ENCODE results near the gene NIPAL1.

Gene NIPAL1

GRCh38 chr4:48051078-48051477 is 34.5 kb downstream of the NIPAL1 start:
- Histone ChIP-seq H3K9me3 (replicated peaks; ENCODE audit: insufficient read depth, low read length) (no peaks in the 10 kb centered on the region), H3K4me1 (ENCODE audit: low read length) (peaks cover 3% of the 10 kb centered on the region; the same call in 1 of the 2 replicates), H3K9ac (ENCODE audit: low read length) (no peak overlapping the region), H3K4me3 (ENCODE audit: low read length) (no peak overlapping the region), H3F3A (ENCODE audit: insufficient read depth, low read length) (no peaks in the 10 kb centered on the region; the same call in 1 of the 2 replicates), H3K9me2 (replicated peaks; ENCODE audit: insufficient read depth, low read length) (no peaks in the 10 kb centered on the region), H3K79me2 (ENCODE audit: low read length) (no peaks in the 10 kb centered on the region), H2AFZ (ENCODE audit: low read length) (no peak overlapping the region), H4K20me1 (ENCODE audit: insufficient read depth, low read length) (0 out of 2 replicates have a peak, but pooled peaks cover 10% of the 10 kb centered on the region), H3K4me2 (ENCODE audit: low read depth, low read length) (no peak overlapping the region), H3K27me3 (replicated peaks; ENCODE audit: insufficient read depth, low read length) (peaks cover 57% of the 10 kb centered on the region), H3K27ac (ENCODE audit: low read length) (no peak overlapping the region), H3K36me3 (replicated peaks; ENCODE audit: insufficient read depth, low read length) (no peaks in the 10 kb centered on the region)
- DNase-seq = no peak
- TF ChIP-seq EZH2phosphoT487 (IDR thresholded peaks at IDR 0.05; ENCODE audit: low read length) (no peak), EZH2 (optimal IDR thresholded peaks at IDR 0.05; ENCODE audit: low read depth, low read length) (no peak)
- TF ChIP-seq, protein P1, sequence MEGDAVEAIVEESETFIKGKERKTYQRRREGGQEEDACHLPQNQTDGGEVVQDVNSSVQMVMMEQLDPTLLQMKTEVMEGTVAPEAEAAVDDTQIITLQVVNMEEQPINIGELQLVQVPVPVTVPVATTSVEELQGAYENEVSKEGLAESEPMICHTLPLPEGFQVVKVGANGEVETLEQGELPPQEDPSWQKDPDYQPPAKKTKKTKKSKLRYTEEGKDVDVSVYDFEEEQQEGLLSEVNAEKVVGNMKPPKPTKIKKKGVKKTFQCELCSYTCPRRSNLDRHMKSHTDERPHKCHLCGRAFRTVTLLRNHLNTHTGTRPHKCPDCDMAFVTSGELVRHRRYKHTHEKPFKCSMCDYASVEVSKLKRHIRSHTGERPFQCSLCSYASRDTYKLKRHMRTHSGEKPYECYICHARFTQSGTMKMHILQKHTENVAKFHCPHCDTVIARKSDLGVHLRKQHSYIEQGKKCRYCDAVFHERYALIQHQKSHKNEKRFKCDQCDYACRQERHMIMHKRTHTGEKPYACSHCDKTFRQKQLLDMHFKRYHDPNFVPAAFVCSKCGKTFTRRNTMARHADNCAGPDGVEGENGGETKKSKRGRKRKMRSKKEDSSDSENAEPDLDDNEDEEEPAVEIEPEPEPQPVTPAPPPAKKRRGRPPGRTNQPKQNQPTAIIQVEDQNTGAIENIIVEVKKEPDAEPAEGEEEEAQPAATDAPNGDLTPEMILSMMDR (IDR thresholded peaks at IDR 0.05; ENCODE audit: low read length) = no peak

DNA sequence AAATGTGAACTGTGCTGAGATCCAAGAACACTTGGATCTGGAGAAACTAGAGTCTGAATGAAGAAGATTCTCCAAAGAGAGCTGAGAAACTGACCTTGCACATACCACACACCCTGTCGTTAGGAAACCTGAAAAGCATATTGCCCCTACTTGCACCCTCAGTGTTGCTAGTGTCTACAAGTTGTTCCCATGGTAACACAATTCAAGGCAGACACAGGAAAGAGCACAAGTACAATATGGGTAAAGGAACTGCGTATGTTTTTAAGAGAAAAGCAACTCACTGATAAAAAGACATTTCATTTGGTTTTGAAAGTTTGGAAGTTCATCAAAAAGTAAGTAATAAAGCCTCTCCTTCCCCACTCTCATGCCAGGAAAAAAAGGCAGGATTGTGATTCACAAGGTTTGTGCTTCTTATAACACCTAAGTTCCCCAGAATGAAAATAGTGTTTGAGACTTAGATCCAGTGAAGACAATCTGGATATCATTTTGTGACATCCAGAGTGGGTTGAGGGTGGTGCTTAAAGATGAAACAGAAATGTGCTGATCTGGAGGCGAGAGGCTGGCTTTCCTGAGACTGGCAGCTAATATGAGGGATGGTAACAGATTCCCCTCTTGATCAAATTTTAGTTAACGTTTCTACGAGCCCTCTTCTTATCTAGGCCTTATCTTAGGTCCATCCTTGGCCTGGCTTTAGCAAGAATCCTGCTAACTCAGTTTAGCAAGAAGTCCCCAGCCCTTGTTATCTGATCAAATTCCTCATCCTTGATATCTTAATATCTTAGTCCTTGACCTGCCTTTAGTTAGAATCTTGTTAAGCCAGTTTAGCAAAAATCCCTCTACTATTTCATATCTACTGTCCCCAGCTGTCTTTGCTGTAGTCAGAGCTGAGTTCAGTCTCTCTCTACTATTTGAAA is 42.3 kb downstream of the NIPAL1 start:
- Histone ChIP-seq H4K20me1 (ENCODE audit: insufficient read depth, low read length) (no peaks in the 10 kb centered on the region), H3K4me3 (ENCODE audit: low read length) (no peak overlapping the region), H3K9me3 (replicated peaks; ENCODE audit: insufficient read depth, low read length) (no peaks in the 10 kb centered on the region), H2AFZ (ENCODE audit: low read length) (no peak overlapping the region), H3K9ac (ENCODE audit: low read length) (no peak overlapping the region), H3K4me2 (ENCODE audit: low read depth, low read length) (no peak overlapping the region), H3K4me1 (ENCODE audit: low read length) (no peaks in the 10 kb centered on the region), H3K27me3 (replicated peaks; ENCODE audit: insufficient read depth, low read length) (no peaks in the 10 kb centered on the region), H3K27ac (ENCODE audit: low read length) (no peak overlapping the region), H3F3A (ENCODE audit: insufficient read depth, low read length) (no peaks in the 10 kb centered on the region), H3K79me2 (ENCODE audit: low read length) (no peaks in the 10 kb centered on the region), H3K9me2 (replicated peaks; ENCODE audit: insufficient read depth, low read length) (no peaks in the 10 kb centered on the region), H3K36me3 (replicated peaks; ENCODE audit: insufficient read depth, low read length) (no peaks in the 10 kb centered on the region)
- no peak for DNase-seq
- TF ChIP-seq EZH2phosphoT487 (IDR thresholded peaks at IDR 0.05; ENCODE audit: low read length) (no peak), EZH2 (optimal IDR thresholded peaks at IDR 0.05; ENCODE audit: low read depth, low read length) (no peak)
- TF ChIP-seq, protein P1 (IDR thresholded peaks at IDR 0.05; ENCODE audit: low read length) = no peak

DNA sequence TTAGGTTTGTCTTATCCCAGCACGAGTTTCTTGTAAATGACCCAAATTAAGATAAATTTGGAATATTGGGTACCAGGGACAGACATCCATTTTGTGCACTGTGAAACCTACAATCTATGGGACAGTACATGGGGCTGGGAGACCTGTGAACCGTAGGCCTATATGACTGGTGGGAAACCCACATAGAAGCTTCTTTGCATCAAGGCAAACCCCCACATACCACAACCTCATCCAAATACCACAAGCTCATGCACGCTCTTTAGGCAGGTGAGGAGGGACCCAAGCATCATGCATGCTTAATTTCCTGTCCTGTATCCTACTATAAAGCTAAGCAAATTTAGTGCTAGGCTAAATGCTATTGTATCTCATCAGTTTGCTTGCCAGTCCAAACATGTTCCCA is 47.8 kb downstream of the NIPAL1 start:
- DNase-seq = no peak
- Histone ChIP-seq H3K79me2 (ENCODE audit: low read length) (no peaks in the 10 kb centered on the region), H3K4me1 (ENCODE audit: low read length) (no peaks in the 10 kb centered on the region), H3K4me3 (ENCODE audit: low read length) (no peak overlapping the region), H3K36me3 (replicated peaks; ENCODE audit: insufficient read depth, low read length) (no peaks in the 10 kb centered on the region), H3K9me2 (replicated peaks; ENCODE audit: insufficient read depth, low read length) (no peaks in the 10 kb centered on the region), H4K20me1 (ENCODE audit: insufficient read depth, low read length) (no peaks in the 10 kb centered on the region), H3K27ac (ENCODE audit: low read length) (no peak overlapping the region), H3K27me3 (replicated peaks; ENCODE audit: insufficient read depth, low read length) (no peaks in the 10 kb centered on the region), H3K9me3 (replicated peaks; ENCODE audit: insufficient read depth, low read length) (no peaks in the 10 kb centered on the region), H3K4me2 (ENCODE audit: low read depth, low read length) (no peak overlapping the region), H3K9ac (ENCODE audit: low read length) (no peak overlapping the region), H2AFZ (ENCODE audit: low read length) (no peak overlapping the region), H3F3A (ENCODE audit: insufficient read depth, low read length) (no peaks in the 10 kb centered on the region)
- TF ChIP-seq EZH2 (optimal IDR thresholded peaks at IDR 0.05; ENCODE audit: low read depth, low read length) (no peak), EZH2phosphoT487 (IDR thresholded peaks at IDR 0.05; ENCODE audit: low read length) (no peak)
- TF ChIP-seq, protein P1 (IDR thresholded peaks at IDR 0.05; ENCODE audit: low read length) = no peak

Data from MM.1S (cell line).